VCaP (cell line): ENCODE measurements around the gene ERMAP.

ENCODE experiments used
- H3K27ac ChIP-seq: fragments of 450-650 bp; 2 replicates; pipeline ENCODE4 v1.5.1; 2017
- TF ChIP-seq, protein P1 (sequence below): fragments of 450-650 bp; conservative IDR thresholded peaks from 2 replicates; pipeline ENCODE4 v1.5.1; 2017; ENCODE audit warnings: mild to moderate bottlenecking, moderate library complexity

Gene ERMAP

DNA sequence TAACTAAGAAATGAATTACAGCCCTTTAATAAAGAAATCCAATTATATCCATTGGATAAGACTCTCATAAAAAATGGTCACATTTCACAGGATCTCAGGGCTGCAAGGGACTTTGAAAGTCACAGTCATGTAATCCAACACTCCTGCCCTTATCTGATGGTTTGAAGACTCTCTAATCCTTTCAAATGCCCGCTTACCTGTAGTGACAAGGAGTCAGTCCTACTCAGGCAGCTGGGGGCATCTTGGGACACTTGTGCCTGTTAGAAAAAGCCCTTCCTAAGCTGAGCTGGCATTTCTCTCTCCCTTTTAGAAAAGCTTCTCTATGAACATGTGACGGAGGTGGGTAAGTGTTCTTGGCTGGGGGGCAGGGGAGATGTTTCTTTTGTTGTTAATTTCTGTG, 18.5 kb downstream of the ERMAP start:
- no peak overlapping the region for H3K27ac ChIP-seq
- TF ChIP-seq, protein P1, sequence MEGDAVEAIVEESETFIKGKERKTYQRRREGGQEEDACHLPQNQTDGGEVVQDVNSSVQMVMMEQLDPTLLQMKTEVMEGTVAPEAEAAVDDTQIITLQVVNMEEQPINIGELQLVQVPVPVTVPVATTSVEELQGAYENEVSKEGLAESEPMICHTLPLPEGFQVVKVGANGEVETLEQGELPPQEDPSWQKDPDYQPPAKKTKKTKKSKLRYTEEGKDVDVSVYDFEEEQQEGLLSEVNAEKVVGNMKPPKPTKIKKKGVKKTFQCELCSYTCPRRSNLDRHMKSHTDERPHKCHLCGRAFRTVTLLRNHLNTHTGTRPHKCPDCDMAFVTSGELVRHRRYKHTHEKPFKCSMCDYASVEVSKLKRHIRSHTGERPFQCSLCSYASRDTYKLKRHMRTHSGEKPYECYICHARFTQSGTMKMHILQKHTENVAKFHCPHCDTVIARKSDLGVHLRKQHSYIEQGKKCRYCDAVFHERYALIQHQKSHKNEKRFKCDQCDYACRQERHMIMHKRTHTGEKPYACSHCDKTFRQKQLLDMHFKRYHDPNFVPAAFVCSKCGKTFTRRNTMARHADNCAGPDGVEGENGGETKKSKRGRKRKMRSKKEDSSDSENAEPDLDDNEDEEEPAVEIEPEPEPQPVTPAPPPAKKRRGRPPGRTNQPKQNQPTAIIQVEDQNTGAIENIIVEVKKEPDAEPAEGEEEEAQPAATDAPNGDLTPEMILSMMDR: no peak

DNA sequence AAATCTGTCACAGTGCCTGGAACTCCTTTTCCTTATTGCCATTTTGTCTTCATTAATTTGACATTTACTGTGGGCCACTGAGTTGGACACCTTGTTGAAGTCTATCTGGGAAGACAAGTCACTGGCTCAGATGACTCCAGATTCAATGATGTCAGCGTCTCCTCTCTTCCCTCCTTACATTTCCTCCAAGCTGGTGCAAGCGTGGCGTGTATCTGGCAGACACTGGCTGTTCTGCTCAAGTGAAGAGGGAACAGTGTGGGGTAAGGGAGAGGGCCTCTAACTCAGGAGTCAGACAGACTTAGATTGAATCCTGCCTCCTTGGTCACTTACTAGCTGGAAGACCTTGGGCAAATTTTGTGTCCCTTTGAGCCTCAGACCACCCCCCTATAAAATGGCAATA, 20.8 kb downstream of the ERMAP start:
- TF ChIP-seq, protein P1: no peak
- H3K27ac ChIP-seq: no peak overlapping the region

DNA sequence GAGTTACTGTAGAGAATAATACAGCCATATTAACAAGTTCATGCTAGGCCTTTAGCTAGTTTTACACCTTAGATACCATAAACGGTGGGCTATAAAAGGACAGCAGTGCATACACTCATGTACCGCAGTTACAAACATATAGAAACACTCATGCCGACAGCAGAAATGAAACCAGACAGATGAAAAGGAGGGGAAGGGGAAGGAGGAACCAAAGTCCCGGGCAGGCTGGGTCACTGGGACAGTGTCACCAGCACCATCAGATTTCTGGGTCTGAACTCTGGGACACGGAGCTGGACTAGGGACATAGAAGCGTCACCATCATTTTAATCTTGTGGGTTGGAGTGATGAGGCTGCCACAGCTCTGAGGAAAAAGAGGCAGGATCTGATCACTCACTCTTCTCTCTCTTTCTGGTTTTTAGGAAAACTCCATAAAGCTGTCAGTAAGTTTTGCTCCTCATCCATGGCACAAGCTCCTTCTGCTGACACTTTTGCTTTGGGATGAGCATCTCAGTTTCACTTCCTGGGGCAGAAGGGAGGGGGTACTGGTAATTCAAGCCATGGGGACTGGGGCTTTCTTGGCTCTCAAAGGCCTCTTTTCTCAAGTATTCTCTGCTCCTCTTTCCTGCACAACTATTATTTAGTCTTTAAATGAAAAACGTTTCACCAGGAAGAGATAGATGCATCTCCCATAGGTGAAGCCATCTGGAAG, 21.7 kb downstream of the ERMAP start:
- TF ChIP-seq, protein P1: no peak

DNA sequence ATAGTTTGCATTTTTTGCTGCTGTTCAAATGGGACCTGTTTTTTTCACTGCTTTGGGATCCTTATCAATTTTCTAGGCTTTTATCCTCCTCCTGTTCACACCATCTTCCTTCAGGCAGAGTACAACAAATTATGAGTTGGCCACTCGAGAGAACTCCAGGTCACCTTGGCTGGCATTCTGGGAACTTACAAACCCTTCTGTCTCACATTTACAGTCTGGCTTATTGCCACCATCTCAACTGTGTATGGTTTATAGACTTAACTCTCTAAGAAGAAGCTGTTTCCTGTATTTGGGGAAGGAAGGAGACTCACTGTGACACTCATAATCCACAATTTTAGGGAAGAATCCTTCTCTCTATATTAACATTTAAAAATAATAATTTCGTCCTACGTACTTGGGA, 24.1 kb downstream of the ERMAP start:
- TF ChIP-seq, protein P1: no peak

More for the DNA sequence above, 21.7 kb downstream of the ERMAP start:
- H3K27ac ChIP-seq: no peak overlapping the region

DNA sequence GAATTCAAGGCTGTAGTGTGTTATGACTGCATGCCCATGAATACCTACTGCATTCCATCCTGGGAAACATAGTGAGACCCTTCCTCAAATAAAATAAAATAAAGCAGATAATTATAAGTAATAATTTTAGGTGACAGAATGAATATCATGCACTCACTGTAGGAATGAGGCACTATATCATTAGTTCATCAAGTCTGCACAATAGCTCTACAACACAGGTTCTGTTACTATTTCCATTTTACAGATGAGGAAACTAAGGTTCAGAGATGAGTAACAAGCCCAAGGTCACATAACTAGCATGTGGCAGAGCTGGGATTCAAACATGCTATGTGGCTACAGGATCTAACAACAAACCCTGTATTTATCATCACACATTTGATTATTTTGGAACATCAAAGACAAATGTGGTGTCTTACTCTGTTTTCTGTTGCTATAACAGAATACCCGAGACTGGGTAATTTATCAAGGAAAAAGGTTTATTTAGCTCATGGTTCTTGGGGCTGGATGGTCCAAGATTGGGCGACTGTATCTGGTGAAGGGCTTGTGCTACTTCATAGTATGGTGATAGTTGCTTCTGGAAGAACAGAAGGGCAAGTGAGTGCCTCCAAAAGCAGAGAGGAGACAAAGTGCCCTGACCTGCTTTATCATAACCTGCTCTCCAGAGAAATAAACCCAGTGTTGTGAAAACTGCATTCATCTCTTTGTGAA, 24.7 kb downstream of the ERMAP start:
- TF ChIP-seq, protein P1: no peak
- H3K27ac ChIP-seq: peak overlapping the region; percentile 32; the same call in 1 of the 2 replicates

More for the DNA sequence above, 24.1 kb downstream of the ERMAP start:
- H3K27ac ChIP-seq: peak overlapping the region; percentile 32; the same call in 1 of the 2 replicates

DNA sequence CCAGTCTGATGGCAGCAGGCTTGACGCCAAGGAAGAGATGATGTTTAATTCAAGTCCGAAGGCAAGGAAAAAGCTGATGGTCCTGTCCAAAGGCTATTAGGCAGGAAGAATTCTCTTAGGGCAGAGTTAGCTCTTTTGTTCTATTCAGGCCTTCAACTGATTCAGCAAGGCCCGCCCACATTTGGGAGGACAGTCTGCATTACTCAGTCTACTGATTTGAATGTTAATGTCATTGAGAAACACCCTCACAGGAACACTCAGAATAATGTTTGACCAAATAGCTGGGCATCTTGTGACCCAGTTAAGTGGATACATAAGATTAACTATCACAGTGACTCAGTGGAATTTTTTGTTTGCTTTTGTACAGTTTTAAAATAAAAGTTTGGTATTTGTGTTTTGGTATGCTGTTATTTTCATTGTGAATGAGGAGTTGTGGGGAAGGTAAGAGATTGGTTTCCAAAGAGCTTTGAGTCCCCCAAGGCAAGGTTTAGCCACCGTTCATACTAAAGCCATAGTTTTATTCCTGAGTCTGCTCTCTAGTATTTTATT, 27.7 kb downstream of the ERMAP start:
- H3K27ac ChIP-seq: no peak overlapping the region
- TF ChIP-seq, protein P1: no peak

DNA sequence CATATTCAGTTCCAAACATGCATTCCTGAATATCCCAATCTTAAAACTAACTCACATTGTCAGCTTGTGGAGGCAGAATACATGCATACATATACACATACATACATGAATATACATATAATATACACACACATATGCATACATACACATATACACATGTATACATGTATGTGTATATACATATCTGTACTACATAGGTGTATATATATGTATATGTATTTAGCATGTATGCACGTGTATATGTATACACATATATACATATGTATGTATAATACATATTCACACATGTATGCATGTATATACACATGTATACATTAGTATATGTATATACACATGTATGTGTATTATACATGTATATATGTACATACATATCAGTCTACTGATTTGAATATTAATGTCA, 28.3 kb downstream of the ERMAP start:
- H3K27ac ChIP-seq: no peak overlapping the region
- TF ChIP-seq, protein P1: no peak
